HG03103 (cell line): ENCODE results near the gene SMAD2.

Source experiments
- ATAC-seq: cut with Tn5 transposase; IDR thresholded peaks from one replicate; pipeline ENCODE4 v1.9.1; 2021; ENCODE audit warnings: low read depth; ENCODE audit not compliant: unreplicated experiment

The SMAD2 gene

DNA sequence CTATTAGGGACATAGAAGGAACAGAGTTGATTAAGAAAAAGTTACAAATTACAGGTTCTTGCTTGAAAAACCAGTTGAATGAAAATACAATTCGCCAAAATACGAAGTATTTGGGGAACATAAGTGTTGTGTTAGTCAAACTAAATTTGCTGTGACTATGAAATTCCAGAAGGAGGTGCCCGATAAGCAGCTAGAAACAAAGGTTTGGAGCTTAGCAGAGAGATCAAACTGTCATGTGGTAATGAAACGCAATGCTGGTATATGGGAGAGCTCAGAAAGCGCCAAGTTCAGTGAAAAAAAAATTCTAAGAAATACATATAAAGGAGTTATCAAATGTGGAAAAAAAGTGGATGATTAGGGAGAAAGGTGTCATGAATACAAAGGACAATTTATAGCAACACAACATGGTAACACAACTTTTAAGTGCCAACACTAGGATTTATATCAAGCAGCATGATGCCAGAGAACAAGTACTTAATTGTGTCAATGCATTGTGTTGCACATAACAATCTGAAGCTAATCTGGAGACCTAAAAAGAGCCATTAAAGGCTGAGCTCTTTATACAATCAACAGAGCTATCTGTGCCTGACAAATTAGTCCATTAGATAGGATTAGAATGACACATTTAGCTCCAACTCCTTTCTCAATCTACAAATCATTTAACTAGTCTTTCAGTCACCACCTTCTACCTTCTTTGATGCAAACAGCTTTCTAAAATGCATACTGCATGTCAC lies 31.2 kb downstream of the SMAD2 start:
- ATAC-seq = no peak

DNA sequence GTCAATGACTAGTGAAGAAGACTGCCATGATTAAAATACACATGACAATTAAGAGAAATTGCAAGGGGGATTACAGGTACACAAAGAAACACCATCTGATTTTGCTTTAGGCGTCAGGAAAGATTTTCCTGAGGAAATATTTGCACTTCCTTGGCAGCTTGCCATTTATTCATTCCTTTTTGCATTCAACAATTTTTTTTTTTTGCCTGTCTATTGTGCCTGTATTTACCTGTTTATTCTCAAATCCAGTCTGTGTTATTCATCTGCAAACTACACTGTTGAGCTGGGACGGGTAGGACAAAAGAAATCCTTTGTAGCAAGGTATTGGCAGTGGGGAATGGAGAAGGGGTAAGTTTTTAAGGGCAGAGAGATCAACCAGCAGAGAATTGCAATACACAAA lies 31.8 kb downstream of the SMAD2 start:
- no peak for ATAC-seq

DNA sequence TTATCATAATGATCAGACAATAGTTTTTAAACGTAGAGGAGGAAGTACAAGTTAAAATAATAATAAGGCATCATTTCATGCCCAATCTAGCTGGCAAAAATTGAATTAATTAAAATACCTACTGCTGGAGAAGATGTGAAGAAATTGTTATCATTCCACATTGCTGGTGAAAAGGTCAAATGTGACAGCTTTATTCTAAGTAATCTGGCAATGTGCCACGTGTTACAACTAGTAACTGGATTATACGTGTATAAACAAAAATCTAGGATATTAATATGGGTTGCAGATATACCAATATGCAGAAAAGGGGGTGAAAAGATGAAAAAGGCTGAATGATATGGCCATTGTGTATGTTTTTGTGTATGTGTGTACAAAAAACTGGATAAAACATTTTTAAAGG lies 32.4 kb downstream of the SMAD2 start:
- ATAC-seq = no peak

DNA sequence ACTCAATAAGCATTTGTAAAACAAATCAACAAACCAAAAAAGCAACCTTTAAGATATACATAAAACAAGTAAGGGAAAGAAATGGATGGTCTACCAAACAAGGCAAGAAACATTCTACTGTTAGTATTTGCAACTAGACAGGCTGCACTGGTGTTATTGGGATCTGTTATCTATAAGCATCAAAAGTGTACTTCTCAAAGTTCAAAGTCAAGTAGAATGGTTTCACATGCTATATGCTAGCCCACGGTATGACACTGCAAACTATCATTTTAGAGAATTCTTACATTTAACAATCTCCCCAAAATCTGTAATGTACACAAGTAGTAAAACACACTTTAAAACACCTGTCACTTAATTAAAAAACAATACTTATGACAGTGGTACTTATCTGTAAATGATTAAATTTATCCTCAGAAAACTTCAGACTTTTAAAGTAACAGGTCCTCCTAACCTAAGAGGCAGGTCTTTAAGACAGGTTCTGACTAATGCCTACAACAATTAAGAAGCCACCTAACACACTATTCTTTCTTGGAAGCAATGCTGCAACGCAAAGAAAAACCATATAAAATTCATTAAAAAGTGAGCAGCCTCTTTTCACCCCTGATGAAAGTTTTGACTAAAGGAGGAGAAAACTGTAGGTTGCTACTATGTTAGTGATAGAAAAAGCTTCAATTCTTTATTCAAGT lies 34.8 kb downstream of the SMAD2 start:
- no peak for ATAC-seq

DNA sequence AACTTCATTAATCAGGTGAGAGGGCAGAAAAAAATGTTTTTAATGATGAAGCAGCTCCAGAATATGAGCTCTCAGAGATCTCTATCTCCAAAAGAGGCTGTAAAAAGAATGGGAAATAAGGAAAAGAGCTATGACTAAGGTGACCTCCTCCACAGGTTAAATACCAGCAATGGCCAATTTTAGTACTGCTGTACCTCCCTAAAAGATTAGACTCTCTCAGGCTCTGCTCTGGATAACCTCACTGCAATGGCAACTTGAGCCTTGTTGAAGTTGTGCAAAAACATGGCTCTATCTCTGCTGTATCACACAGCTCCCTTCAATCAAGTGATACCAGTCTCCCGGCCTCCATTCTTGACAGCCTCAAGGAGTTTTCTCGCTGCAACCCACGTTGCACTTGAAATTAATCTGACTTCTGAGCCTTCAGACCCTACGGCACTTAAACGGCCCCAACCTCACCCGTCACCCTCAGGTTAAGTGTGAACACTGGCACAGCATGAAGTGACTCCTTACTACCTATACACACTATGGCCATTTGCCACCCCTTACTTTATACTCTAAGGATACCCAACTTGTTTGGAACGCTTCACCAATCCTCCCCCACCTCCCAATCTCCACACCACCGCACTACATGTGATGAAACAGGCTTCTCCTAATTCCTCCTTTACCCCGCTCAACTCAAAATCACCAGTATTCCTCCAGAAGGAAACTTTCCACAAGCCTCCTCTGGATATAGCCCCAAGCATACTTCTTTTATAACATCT lies 36.3 kb downstream of the SMAD2 start:
- ATAC-seq = no peak

DNA sequence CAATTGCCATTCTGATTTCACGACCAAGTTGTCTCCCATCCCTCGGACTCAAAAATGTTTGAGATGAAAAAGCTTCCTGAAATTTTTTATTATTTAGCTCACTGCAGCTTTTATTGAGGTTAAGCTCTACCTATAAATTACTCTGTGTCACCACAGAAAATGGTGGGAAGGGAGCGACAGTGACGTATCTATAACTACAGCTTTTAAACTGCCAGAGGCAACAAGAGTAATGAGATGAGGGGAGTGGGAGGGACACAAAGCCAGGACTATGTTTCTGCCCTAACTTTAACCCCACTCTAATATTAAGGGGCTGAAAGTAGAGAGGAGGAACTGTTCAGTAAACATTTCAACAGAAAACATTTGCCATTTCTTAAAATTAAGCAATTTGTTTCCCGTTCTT lies 37.4 kb downstream of the SMAD2 start:
- ATAC-seq = no peak

DNA sequence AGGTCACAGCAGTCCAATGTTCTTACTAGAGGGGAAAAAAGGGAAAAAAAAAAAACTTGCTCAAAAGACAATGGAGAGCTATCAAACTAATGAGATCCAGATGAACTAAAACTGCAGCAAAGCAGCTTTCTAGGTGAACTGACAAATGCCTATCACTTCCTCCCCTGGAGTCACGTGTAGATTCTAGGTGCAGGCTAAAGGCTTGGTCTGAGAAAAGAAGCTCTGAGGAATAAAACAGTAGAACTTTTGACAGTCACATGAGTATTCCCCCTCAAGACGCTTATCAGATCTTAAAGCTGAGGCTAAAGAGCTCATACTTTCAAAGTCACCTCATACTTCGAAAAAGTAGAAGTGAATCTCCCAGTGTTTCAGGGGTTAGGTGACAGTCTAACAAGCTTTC lies 42.3 kb downstream of the SMAD2 start:
- ATAC-seq = no peak

- ATAC-seq = no peak
Measured at GRCh38 chr18:47887227-47887626, 43.2 kb downstream of the SMAD2 start.

- ATAC-seq = no peak
Measured at GRCh38 chr18:47883771-47884413, 46.6 kb downstream of the SMAD2 start.

DNA sequence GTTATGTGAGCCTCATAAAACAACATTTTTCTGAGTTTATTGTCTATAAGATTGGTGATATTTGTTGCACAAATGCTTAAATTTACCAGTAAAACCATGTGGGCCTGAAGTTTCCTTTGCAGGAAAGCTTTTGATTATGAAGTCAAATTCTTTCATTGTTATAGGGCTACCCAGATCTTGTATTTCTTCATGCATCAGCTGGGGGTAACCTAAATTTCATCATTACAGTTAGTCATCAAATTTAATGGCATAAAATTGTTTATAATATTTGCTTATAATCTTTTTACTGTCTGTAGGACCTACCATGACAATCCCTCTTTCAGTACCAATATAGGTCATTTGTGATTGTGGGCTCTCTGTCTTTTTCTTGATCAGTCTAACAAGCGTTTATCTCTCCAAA lies 47.8 kb downstream of the SMAD2 start:
- ATAC-seq = no peak

GRCh38 chr18:47881752-47882455 lies 48.6 kb downstream of the SMAD2 start:
- no peak for ATAC-seq

DNA sequence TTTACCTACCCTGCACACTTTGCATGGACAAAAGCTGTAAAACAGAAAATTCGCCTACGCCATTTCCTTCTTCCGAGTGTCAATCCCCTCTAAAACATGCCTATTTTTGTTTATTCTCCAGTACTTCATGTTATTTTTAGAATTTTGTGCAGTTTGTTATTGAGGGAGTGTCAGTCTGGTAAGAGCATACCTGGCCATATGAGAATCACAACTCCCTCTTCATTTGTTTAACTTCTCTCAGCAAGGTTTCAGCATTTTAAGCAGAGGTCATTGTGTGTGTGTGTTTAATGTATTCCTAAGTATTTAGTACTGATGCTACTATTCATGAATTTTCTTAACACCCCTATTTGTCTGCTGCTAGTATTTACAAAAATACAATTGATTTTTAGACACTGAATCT lies 49.4 kb downstream of the SMAD2 start:
- no peak for ATAC-seq

- no peak for ATAC-seq
Measured at GRCh38 chr18:47877892-47878291, 52.6 kb downstream of the SMAD2 start.

- no peak for ATAC-seq
Measured at GRCh38 chr18:47876813-47877212, 53.6 kb downstream of the SMAD2 start.

DNA sequence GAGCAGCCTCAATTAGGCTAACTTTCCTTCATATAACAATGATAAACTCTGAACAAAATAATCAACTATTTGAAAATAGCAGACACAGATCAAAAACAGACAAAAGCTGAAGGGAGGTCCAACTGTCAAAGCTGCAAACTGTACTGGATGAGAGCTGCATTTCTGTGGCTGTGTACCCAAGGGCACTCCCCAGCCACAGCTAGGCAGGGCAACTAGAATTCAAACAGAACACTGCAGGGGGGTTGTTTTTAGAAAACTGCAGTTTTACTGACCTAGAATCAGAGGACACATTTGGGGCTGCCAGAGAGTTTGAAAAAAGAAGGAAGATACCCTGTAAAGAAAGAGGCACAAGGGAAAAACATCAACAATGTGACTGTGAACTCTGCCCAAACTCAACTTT lies 56.8 kb downstream of the SMAD2 start:
- no peak for ATAC-seq

DNA sequence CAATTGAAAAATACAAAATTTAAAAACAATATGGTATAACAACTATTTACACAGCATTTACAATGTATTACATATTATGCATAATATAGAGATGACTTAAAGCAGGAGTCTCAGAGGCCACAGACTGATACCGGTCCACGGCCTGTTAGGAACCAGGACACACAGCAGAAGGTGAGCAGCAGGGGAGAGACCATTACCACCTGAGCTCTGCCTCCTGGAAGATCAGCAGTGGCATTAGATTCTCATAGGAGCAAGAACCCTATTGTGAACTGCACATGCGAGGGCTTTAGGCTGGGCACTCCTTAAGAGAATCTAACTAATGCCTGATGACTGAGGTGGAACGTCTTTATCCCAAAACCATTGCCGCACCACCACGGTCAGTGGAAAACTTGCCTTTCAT lies 58.0 kb downstream of the SMAD2 start:
- no peak for ATAC-seq

DNA sequence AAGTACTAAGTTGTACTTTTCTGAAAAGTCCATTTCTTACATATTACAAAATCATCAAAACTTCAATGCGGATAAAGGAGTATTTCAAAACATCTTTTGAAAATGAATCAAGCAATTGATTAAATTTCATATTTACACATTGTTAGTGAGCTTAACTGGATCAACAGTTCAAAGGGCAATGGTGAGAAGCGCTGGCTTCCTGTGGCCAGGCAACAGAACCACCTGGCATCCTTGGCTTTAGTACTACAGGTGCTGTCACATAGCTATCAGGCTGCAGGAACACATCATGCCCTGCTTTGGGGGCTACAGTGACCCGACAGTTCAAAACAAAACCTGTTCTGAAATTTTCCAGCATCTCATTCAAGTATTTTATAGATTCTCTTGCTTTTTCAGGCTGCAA lies 59.2 kb downstream of the SMAD2 start:
- no peak for ATAC-seq

- no peak for ATAC-seq
Measured at GRCh38 chr18:47870605-47871004, 59.9 kb downstream of the SMAD2 start.

GRCh38 chr18:47868744-47869143 lies 61.7 kb downstream of the SMAD2 start:
- ATAC-seq = no peak

DNA sequence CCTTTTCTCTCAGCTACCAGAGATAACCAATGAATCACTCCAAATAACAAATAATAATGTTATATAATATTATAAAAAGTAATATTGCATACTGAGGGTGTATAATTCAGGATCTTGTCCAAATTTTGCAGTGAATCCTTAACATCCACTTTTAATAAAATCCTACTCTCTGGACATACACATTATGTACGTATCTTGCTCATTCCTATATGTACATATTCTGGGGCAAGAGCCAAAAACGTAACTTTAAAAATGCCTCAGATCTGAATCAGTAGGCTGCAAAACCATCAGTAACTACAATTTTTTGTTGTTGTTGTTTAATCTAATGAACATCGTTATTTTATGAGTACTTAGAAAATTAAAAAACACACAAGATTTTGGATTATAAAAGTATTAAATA lies 65.3 kb downstream of the SMAD2 start:
- no peak for ATAC-seq

DNA sequence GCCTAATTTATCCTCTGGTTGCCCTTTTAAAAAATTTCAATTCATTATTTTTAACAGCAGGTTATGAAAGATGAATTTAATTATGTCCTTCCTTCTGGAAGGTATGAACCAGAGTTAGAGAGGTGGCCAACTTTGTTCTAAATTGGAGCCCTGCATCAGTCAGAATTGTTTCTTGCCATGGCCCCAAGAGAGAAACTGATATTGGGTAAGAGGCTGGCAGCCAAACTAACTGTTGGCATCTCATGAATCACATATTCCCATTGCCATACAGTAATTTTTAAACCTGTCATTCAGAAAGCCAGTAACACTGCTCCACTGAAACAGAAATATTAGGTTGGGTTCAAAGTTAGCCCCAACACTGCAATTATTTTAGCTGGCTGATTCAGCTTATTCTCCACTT lies 67.4 kb downstream of the SMAD2 start:
- ATAC-seq = no peak
